GM10248 (cell line): ENCODE measurements around the gene TNFRSF4.

Experiments
- CTCF ChIA-PET: fragments of 300-600 bp; sonication (Branson Sonifier 250); formaldehyde crosslinking; extraction: SDS; loops from one replicate; lab custom pipeline; 2021; ENCODE audit warnings: antibody characterized with exemption; lab: Yijun Ruan, JAX
- POLR2A ChIA-PET: fragments of 350-650 bp; sonication (Branson Sonifier 250); formaldehyde crosslinking; extraction: SDS; loops from one replicate; lab custom pipeline; 2020; ENCODE audit warnings: antibody characterized with exemption; lab: Yijun Ruan, JAX
- DNase-seq: peaks from one replicate; pipeline ENCODE4 v3.0.0; 2012; ENCODE audit errors: extremely low spot score
- TF ChIP-seq, protein P1 (sequence below): IDR thresholded peaks from 2 replicates; pipeline ENCODE4 v1.5.1; 2012; ENCODE audit warnings: mild to moderate bottlenecking, low read depth; ENCODE audit errors: extremely low read depth, missing control alignments, control extremely low read depth

The TNFRSF4 gene

DNA sequence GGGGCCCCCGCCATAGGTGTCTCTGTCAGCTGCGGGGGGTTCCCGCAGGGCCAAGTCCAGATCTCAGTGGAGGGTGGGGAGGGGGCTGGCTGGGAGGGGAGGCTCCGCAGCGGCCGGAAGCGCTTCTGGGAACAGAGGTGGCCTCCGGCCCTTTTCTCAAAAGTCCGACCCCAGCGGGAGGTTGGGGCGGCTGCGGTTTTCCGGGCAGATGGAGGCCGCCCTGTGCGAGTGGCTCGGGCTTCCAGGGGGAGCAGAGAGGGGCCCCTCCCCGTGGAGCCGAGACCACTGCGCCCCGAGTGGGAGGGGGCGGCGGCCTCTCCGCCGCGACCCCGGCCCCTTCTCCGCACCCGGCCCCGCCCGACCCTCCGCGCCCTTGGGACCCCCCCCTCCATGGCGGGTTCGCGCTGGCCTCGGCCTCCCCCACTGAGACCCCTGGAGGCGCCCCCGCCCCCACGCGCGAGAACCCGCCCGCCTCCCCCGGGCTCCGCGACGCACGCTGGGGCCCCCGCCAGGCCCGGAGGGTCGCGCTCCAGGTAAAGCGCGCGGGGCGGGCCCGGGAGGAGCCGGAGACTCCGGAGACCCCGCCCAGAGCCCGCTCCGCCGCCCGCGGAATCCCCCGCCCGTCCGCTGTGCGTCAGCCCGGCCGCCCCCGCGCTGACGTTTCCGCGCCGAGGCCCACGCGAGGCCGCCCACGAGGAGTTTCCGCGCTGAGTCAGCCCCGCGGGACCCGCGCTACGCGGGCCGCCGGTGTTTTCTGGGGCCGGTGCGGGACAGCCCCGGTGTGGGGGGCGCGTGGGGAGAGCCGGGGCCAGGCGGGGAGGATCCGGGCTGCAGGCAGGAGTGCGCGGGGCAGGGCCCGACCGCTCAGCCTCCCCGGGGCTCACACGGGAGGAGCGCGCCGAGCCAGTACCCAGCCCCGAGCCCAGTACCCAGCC lies 12.8 kb downstream of the TNFRSF4 start:
- POLR2A ChIA-PET, result interaction anchor here (0.7 kb wide), 1 partner anchor 137 kb away, joined by 5 read pairs; no protein-coding TSS in a partner anchor
- CTCF ChIA-PET, result interaction anchor here (0.9 to 1.1 kb wide), 2 partner anchors 10 to 13 kb away, joined by 3 read pairs; no protein-coding TSS in a partner anchor
- DNase-seq, result peak; percentile 87
- TF ChIP-seq, protein P1, sequence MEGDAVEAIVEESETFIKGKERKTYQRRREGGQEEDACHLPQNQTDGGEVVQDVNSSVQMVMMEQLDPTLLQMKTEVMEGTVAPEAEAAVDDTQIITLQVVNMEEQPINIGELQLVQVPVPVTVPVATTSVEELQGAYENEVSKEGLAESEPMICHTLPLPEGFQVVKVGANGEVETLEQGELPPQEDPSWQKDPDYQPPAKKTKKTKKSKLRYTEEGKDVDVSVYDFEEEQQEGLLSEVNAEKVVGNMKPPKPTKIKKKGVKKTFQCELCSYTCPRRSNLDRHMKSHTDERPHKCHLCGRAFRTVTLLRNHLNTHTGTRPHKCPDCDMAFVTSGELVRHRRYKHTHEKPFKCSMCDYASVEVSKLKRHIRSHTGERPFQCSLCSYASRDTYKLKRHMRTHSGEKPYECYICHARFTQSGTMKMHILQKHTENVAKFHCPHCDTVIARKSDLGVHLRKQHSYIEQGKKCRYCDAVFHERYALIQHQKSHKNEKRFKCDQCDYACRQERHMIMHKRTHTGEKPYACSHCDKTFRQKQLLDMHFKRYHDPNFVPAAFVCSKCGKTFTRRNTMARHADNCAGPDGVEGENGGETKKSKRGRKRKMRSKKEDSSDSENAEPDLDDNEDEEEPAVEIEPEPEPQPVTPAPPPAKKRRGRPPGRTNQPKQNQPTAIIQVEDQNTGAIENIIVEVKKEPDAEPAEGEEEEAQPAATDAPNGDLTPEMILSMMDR, result no peak

DNA sequence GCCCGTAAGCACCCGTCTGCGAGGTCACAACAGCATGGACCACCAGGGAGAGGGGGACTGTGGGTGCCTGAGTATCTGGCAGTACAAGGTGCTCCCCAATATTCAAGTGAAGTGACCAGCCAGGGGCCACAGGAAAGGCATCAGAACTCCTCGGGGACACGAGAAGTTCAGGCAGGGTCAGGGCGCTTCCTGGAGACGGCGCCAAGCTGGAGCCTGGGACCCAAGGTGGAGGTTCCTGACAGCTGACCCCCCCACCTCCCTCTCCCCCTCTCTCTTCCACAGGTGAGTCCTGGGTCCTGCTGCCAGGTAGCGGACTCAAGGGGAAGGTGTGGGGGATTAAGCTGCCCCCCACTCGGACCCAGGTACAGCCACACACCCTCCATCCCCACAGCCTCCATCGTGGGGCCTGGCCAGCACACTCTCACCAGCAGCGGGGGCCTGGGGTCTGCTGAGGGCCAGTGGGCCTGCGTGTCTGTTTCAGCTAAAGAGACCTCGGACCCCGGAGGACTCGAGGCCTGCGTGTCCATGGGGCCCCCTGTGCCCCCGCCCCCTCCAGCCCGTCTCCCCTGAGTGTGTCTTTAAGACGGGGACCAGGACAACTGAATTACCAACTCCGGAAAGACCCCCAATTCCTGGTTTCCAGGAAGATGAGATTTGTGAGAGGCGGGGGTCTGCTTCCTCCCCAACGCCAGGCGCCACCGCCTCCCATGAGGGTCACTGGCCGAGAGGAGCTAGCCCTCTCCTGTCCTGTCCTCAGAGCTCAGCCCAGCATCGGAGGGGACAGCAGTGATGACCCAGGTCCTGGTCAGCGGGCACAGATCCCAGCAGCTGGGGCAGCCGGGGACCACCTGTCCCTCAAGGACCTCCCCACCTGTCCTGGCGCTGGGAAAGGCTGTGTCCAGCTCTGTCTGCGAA lies 13.7 kb downstream of the TNFRSF4 start:
- ChIA-PET POLR2A (interaction anchor here (0.7 kb wide), 1 partner anchor 136 kb away, joined by 5 read pairs; no protein-coding TSS in a partner anchor), CTCF (interaction anchor here (0.9 to 1.1 kb wide), 2 partner anchors 9 to 12 kb away, joined by 3 read pairs; no protein-coding TSS in a partner anchor)
- TF ChIP-seq, protein P1, result no peak
- no peak for DNase-seq

DNA sequence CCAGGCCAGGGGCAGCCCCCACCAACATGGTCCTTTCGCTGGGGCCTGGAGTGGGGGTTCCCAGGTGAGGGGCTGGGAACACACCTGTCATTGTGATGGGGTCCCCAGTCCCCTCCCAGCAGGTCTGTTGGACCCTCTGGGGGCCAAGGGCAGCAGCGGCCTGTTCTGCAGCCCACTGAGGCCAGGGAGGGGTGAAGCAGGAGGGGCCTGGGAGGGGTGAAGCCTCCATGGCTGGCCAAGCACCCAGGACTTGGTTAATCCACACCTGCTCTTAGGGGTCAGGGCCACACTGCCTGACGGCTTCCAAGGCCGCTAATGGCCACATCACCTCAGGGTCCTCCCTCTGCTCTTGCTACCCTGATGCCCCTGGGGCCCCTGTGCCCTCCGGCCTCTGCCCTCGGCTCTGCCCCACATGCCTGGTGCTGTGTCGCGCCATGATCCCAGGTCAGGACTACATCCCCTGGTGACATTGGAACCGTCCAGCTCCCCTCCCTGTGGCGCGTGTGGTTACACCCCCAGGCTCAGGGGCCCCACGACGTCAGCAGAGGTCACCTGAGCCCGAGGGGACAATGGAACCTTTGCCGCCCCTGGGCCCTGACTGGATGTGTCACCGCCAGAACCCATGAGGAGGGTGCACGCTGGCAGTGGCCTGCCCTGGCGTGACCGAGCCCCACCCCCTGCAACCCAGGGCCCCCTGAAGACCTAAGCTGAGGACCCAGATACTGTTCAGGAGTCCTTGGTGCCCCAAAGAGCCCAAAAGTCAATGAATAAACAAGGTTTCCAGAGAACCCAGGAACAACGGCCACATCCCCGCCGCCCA lies 14.6 kb downstream of the TNFRSF4 start:
- no peak for DNase-seq
- POLR2A ChIA-PET, result no interaction called here
- CTCF ChIA-PET, result interaction anchor here (1.1 kb wide), 1 partner anchor 77 kb away, joined by 3 read pairs; no protein-coding TSS in a partner anchor
- TF ChIP-seq, protein P1, result no peak

DNA sequence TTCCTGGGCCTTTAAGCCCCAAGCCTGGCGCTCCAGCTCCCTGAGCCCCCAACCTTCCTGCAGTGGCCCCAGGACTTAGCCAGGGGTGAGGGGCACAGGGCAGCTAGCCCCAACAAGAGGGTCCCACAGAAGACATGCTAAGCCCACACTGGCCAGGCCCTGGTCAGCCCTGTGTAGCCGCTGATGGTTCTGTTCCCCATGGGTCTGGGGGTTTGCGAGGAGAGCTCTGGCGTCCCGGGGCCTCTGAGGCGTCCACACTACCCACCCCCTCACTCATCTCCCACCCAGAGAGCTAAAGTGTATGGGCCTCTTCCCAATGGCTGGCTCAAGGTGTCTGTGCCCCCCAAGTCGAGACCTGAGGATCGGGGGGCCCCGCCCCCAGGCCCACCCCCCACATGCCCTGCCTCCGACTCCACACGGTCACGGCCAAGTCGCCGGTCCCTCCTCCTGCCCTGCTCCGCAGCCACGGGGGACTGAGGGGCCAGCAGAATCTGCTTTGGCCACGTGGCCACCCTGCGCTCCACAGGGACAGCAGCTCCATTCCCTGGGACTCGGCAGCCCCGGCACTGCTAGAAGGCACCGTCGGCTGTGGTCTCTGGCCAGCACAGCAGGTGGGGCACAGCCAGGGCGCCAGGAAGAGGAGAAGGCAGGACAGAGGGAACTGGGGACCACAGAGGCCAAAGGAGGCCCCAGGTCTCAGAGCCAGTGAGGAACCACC lies 15.4 kb downstream of the TNFRSF4 start:
- POLR2A ChIA-PET, result no interaction called here
- TF ChIP-seq, protein P1, result no peak
- no peak for DNase-seq
- CTCF ChIA-PET, result interaction anchor here (1.1 kb wide), 1 partner anchor 76 kb away, joined by 3 read pairs; no protein-coding TSS in a partner anchor

DNA sequence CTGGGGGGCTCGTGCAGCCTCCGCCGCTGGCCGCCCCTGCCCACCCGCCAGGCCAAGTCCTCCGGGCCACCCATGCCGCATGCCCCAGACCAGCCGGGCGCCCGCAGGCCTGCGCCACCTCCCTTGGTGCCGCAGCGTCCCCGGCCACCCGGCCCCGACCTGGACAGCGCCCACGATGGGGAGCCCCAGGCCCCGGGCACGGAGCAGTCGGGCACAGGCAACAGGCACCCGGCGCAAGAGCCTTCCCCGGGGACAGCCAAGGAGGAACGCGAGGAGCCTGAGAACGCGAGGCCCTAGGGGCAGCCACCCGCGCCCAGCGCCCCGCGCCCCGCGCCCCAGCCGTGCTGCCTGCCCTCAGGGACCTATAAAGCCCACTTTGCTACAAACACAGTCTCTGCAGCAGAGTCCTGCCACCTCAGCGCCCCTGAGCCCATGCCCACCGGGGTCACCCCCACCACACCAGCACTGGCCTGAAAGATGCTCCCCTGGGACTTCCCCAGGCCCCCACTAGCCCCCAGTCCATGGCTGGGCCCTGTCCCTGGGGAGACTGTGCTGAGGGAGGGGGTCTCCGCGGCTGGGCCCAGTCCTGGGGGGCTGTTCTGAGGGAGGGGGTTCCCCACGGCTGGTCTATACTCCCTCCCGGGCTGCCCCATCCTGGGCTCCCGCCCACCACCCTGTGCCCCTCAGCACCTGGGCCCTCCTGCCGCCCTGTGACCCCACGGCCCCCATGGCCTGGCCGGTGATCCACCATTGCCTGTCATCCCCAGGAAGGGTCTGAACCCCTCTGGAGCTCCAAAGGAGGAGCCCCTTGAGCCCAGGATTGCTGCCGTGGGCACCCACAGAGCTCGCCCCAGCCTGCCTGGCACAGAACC lies 16.2 kb downstream of the TNFRSF4 start:
- no peak for DNase-seq
- CTCF ChIA-PET, result interaction anchor here (1.1 kb wide), 1 partner anchor 75 kb away, joined by 3 read pairs; no protein-coding TSS in a partner anchor
- TF ChIP-seq, protein P1, result no peak
- POLR2A ChIA-PET, result no interaction called here
